Measurements from ENCODE around the gene RPH3AL. TPM values are rescaled to one million over a fixed set of nuclear protein-coding genes. Genes with fewer than 3 reads are reported as not detected.

RPH3AL gene
- total and polyA plus RNA-seq, 10 of the 15 experiments (the other 5 are each of a cell fraction or from before 2014, with no cell fraction given), result 0.04 to 1.2 (median 0.47) TPM; not detected in 2

GRCh38 chr17:213286-214105 lies 139.1 kb downstream of the RPH3AL start (continued):
- TF ChIP-seq SPI1 (IDR thresholded peaks at IDR 0.05; ENCODE audit: borderline replicate concordance, insufficient read depth, low read depth, low read length) (no peak), POU2F2 (IDR thresholded peaks at IDR 0.05; ENCODE audit: borderline replicate concordance, low read depth, low read length) (no peak), KLF5 (IDR thresholded peaks at IDR 0.05; ENCODE audit: partially characterized antibody) (no peak)

- FAIRE-seq (no peak), ATAC-seq (no peak), DNase-seq (ENCODE audit: low read depth, low spot score) (no peak)
- Histone ChIP-seq H3K4me1 (ENCODE audit: control insufficient read depth, insufficient read depth, low read length) (no peaks in the 10 kb centered on the region), H2AFZ (ENCODE audit: control insufficient read depth, low read depth, low read length) (no peak overlapping the region), H3K9ac (ENCODE audit: control insufficient read depth, insufficient read depth, low read length) (no peak overlapping the region), H3K79me2 (ENCODE audit: control insufficient read depth, insufficient read depth, low read length) (no peaks in the 10 kb centered on the region), H3K4me2 (ENCODE audit: control insufficient read depth, insufficient read depth) (no peak overlapping the region), H3K9me3 (replicated peaks; ENCODE audit: control insufficient read depth, insufficient read depth, low read length) (no peaks in the 10 kb centered on the region; the same call in 2 of the 3 replicates), H3K4me3 (no peak overlapping the region), H3K27ac (ENCODE audit: control insufficient read depth, insufficient read depth) (no peak overlapping the region), H4K20me1 (ENCODE audit: control insufficient read depth, insufficient read depth) (no peaks in the 10 kb centered on the region), H3K27me3 (replicated peaks in 1 of 2; ENCODE audit: control insufficient read depth in 2 of 2, insufficient read depth in 2 of 2, low read length in 1 of 2) (no peaks in the 10 kb centered on the region; a peak in 2 of 4 replicates), H3K36me3 (ENCODE audit: control insufficient read depth in 2 of 2, insufficient read depth in 2 of 2, low read length in 1 of 2) (no peaks in the 10 kb centered on the region)
- no TSS peak for BruUV-seq (replicated peaks)
- RAD21 ChIA-PET (ENCODE audit: unreplicated experiment), result no interaction called here
- POLR2A ChIA-PET, result no interaction called here
- SMC1A ChIA-PET (ENCODE audit: uncharacterized antibody, unreplicated experiment), result no interaction called here
- CTCF ChIA-PET, result no interaction called here
- in situ Hi-C loops (cut with MboI) (no loop called here), intact Hi-C loops (cut with micrococcal nuclease; ENCODE audit: unreplicated experiment) (no loop called here)
- WGBS (ENCODE audit: insufficient coverage, insufficient replicate concordance, low lambda C conversion rate, missing lambda C conversion rate), result 40% methylated on average over 8 of the region's 8 CpGs
- TF ChIP-seq ZNF592 (IDR thresholded peaks at IDR 0.05) (no peak), EZH2 (IDR thresholded peaks at IDR 0.05; ENCODE audit: borderline replicate concordance, control insufficient read depth, low read depth, low read length) (no peak), PKNOX1 (IDR thresholded peaks at IDR 0.05) (no peak), CHD1 (IDR thresholded peaks at IDR 0.05; ENCODE audit: low read depth, low read length) (no peak), KAT2A (conservative IDR thresholded peaks at IDR 0.05; ENCODE audit: control insufficient read depth, low read depth, low read length) (no peak), ZBTB33 (IDR thresholded peaks at IDR 0.05) (no peak)
Observed at GRCh38 chr17:210402-210801, 142.2 kb downstream of the RPH3AL start.
